Psoas muscle (tissue), 8 donors: ENCODE measurements around the gene CHAD. TPM values are rescaled to one million over a fixed set of nuclear protein-coding genes. Genes with fewer than 3 reads are reported as not detected.
A peak's percentile ranks its signal among the peaks of the same experiment; 100 is the strongest.

Experiments used
- ATAC-seq, 4 donors: fragments of 200-7000 bp; cut with Tn5 transposase; one replicate each; pipeline ENCODE4 v1.9.1; 2020; ENCODE audit warnings: moderate library complexity in 3 of 4, mild to moderate bottlenecking in 2 of 4
- DNase-seq, 2 donors: peaks; one replicate each; pipeline ENCODE4 v3.0.0-alpha.2; 2020
- H3K27ac ChIP-seq: fragments of 200-600 bp; one replicate; pipeline ENCODE4 v1.8.0; 2022
- H3K27me3 ChIP-seq, 3 donors: fragments of 200-600 bp in 1 of 3; one replicate each; pipeline versions ENCODE4 v1.6.1 to v1.8.0; 2013 to 2022; ENCODE audit warnings: low read length in 2 of 3, mild to moderate bottlenecking in 2 of 3, moderate library complexity in 1 of 3; ENCODE audit not compliant: insufficient read depth in 3 of 3
- H3K36me3 ChIP-seq, 2 donors: fragments of 200-600 bp in 1 of 2; one replicate each; pipeline versions ENCODE4 v1.6.1 to v1.8.0; 2013 to 2022; ENCODE audit warnings: low read depth in 1 of 2, mild to moderate bottlenecking in 1 of 2, moderate library complexity in 1 of 2; ENCODE audit not compliant: insufficient read depth in 1 of 2
- H3K4me1 ChIP-seq: fragments of 200-600 bp; one replicate; pipeline ENCODE4 v1.8.0; 2022
- H3K4me3 ChIP-seq: fragments of 200-600 bp; one replicate; pipeline ENCODE4 v1.8.0; 2022; ENCODE audit warnings: mild to moderate bottlenecking
- H3K9me3 ChIP-seq: fragments of 200-600 bp; one replicate; pipeline ENCODE4 v1.8.0; 2022
- WGBS, 3 donors: extraction: QIAGEN DNeasy Blood & Tissue Kit; methylation state at CpG; one replicate each; pipeline versions ENCODE4 v1.1.6 to v1.1.7; 2013; 5-methylcytosine and 5-hydroxymethylcytosine counted together
- intact Hi-C, 2 donors: fragments of 100-400 bp; cut with DNase I; formaldehyde crosslinking; loops; one replicate each; pipeline versions ENCODE4 v1.11.0 to v1.14.2; 2022
- polyA plus RNA-seq, 3 donors: library from polyadenylated mRNA; stranded (reverse); fragments of 200-250 nt; gene quantifications; one replicate each; pipeline ENCODE4 v1.2.3, GENCODE V29; 2013
- total RNA-seq, 4 donors: library from RNA; stranded (reverse); fragmentation: NEBNext Ultra II Directional in 2 of 4; extraction: Animal tissue kit (Norgen Biotek cat#: 25700) in 2 of 4; gene quantifications; one replicate each; pipeline versions ENCODE4 v1.2.1 to v1.2.4, GENCODE V29; 2021 to 2023
- TF ChIP-seq, protein P1 (sequence below): fragments of 200-600 bp; IDR thresholded peaks from one replicate; pipeline ENCODE4 v1.8.0; 2022; ENCODE audit warnings: antibody characterized with exemption
- donor health status: healthy with polysubstance abuse.
- donor health status: DM: no; HTN: no; CAD: no; lungs with moderate emphysema.
- donor health status: Bipolar disorder and iron deficiency.
- donor health status: healthy.
- donor health status: DM: yes; HTN: yes; CAD: no.
- donor health status: DM: no; HTN: no; CAD: no.
- donor health status: DM: no; HTN: no; CAD: no.
- donor health status: DM: yes; HTN: yes; CAD: no.

Gene CHAD
- total and polyA plus RNA-seq, 7 donors, result 0.09 to 0.76 (median 0.42) TPM; not detected in 2

DNA sequence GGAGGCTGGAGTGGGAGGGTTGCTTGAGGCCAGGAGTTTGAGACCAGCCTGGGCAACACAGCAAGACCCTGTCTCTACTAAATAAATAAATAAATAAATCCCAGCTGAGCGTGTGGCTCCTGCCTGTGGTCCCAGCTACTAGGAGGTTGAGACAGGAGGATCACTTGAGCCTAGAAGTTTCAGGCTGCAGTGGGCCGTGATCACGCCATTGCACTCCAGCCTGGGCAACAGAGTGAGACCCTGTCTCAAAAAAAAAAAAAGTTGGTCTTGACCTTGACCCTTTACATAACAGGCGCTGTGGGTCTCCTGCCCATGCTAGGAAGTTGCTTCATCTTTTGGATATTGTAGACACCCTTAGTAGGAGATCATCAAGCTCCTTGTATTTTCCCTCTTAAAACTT is 31.3 kb downstream of the CHAD start:
- TF ChIP-seq, protein P1, sequence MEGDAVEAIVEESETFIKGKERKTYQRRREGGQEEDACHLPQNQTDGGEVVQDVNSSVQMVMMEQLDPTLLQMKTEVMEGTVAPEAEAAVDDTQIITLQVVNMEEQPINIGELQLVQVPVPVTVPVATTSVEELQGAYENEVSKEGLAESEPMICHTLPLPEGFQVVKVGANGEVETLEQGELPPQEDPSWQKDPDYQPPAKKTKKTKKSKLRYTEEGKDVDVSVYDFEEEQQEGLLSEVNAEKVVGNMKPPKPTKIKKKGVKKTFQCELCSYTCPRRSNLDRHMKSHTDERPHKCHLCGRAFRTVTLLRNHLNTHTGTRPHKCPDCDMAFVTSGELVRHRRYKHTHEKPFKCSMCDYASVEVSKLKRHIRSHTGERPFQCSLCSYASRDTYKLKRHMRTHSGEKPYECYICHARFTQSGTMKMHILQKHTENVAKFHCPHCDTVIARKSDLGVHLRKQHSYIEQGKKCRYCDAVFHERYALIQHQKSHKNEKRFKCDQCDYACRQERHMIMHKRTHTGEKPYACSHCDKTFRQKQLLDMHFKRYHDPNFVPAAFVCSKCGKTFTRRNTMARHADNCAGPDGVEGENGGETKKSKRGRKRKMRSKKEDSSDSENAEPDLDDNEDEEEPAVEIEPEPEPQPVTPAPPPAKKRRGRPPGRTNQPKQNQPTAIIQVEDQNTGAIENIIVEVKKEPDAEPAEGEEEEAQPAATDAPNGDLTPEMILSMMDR, result no peak
- Histone ChIP-seq H3K4me3 (no peak overlapping the region), H3K27ac (no peak overlapping the region), H3K36me3 (peaks cover 0 to 5% of the 10 kb centered on the region in 2 donors), H3K27me3 (no peaks in the 10 kb centered on the region), H3K9me3 (no peaks in the 10 kb centered on the region), H3K4me1 (peaks cover 21% of the 10 kb centered on the region)
- ATAC-seq (no peak), DNase-seq (no peak)
- 98% methylated on average over 4 of the region's 4 CpGs for WGBS, 3 donors
- intact Hi-C loops, result no loop called here

DNA sequence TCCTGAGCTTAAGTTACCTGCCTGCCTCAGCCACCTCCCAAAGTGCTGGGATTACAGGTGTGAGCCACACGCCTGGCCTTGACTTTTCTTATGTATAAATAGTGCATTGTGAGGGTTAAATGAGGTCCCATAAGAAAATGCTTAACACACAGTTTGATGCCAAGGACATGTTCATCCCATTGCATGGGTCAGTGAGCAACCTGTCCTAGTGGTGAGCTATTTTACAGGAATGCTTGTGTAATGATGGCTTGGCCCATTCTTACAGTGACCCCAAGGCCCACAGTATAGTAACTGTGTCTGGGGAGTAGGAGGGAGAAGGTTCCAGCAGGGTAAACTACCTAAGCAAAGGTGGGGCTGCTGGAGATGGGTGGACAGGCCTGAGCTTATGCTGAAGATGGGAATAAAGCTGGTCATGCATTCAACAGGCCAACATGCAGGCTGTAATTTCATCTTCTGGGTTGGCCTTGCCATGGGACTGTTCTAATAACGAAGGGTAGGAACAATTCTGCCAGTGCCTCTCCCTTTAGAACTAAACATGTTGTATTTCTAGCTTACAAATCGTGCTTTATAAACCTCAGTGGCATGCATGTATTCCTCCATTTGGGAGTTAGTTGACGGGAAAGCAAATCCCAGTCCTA is 36.4 kb downstream of the CHAD start:
- peak overlapping the region; percentile 83 for H3K27ac ChIP-seq
- H3K4me1 ChIP-seq, result peaks cover 45% of the 10 kb centered on the region
- intact Hi-C loops, result no loop called here
- H3K27me3 ChIP-seq, result no peaks in the 10 kb centered on the region
- TF ChIP-seq, protein P1, result no peak
- DNase-seq (no peak), ATAC-seq (peak; percentile 62 to 72 (median 69))
- no peak overlapping the region for H3K4me3 ChIP-seq
- H3K9me3 ChIP-seq, result no peaks in the 10 kb centered on the region
- WGBS, 3 donors, result 31 to 42% (median 34%) methylated on average over 4 of the region's 4 CpGs
- H3K36me3 ChIP-seq, result peaks cover 0 to 5% of the 10 kb centered on the region in 2 donors

- H3K27ac ChIP-seq, result peak overlapping the region; percentile 83
- no peaks in the 10 kb centered on the region for H3K27me3 ChIP-seq
- ATAC-seq (no peak), DNase-seq (no peak)
- intact Hi-C loops, result no loop called here
- H3K9me3 ChIP-seq, result no peaks in the 10 kb centered on the region
- peaks cover 50% of the 10 kb centered on the region for H3K4me1 ChIP-seq
- H3K36me3 ChIP-seq, result peaks cover 0 to 5% of the 10 kb centered on the region in 2 donors
- H3K4me3 ChIP-seq, result no peak overlapping the region
- WGBS, 3 donors, result 22 to 33% (median 31%) methylated on average over 4 of the region's 4 CpGs
- TF ChIP-seq, protein P1, result no peak
Measured at GRCh38 chr17:50430821-50431618, 37.7 kb downstream of the CHAD start.

- Histone ChIP-seq H3K4me1 (peaks cover 50% of the 10 kb centered on the region), H3K27ac (peak overlapping the region; percentile 83), H3K4me3 (no peak overlapping the region), H3K27me3 (no peaks in the 10 kb centered on the region), H3K9me3 (no peaks in the 10 kb centered on the region), H3K36me3 (no peaks in the 10 kb centered on the region)
- TF ChIP-seq, protein P1, result no peak
- 87 to 98% (median 95%) methylated on average over 4 of the region's 4 CpGs for WGBS, 3 donors
- DNase-seq (no peak), ATAC-seq (no peak)
- intact Hi-C loops, result loop anchor here in 1 of 2 donors (5.0 kb wide), 1 partner anchor 43 kb away; no protein-coding TSS in a partner anchor
Measured at GRCh38 chr17:50429793-50430192, 38.9 kb downstream of the CHAD start.
